ENCODE results near the gene FNDC3B. TPM values are rescaled to one million over a fixed set of nuclear protein-coding genes. Genes with fewer than 3 reads are reported as not detected.

FNDC3B gene
- total and polyA plus RNA-seq, 2 donors (not counting 1 experiment from before 2014, with no cell fraction given), result 1.2 to 9.2 TPM

- 78% methylated on average over 2 of the region's 7 CpGs for WGBS (ENCODE audit: insufficient coverage)
- H3K4me1 Mint-ChIP-seq, result peaks cover 22% of the 10 kb centered on the region
These were observed 26.8 kb downstream of the FNDC3B start for GRCh38 chr3:172065967-172066762.

More at GRCh38 chr3:172065967-172066762, 26.8 kb downstream of the FNDC3B start:
- intact Hi-C loops (cut with micrococcal nuclease), result no loop called here
- TF ChIP-seq EZH2 (IDR thresholded peaks at IDR 0.05; ENCODE audit: borderline replicate concordance, insufficient read depth, low read depth, low read length, poor library complexity, severe bottlenecking), result no peak
- no peak for TF ChIP-seq CTCF (IDR thresholded peaks at IDR 0.05)
- Mint-ChIP-seq H3K27ac (no peak overlapping the region), H3K9me3 (ENCODE audit: insufficient read depth) (no peaks in the 10 kb centered on the region), H3K27me3 (peaks cover 27% of the 10 kb centered on the region), H3K4me3 (no peak overlapping the region)
- no peak overlapping the region for H3K4me3 ChIP-seq (ENCODE audit: control extremely low read depth in 1 of 5, extremely low read depth in 1 of 5, insufficient read depth in 1 of 5, low read depth in 2 of 5, low read length in 4 of 5)
- ChIA-PET POLR2A (no interaction called here), CTCF (no interaction called here)
- H3K4me2 ChIP-seq (replicated peaks; ENCODE audit: low read depth, low read length, poor library complexity, severe bottlenecking), result no peak overlapping the region
- DNase-seq, result no peak
- ATAC-seq (ENCODE audit: low read depth), result no peak
- no peaks in the 10 kb centered on the region for H4K20me1 ChIP-seq (ENCODE audit: control insufficient read depth, insufficient read depth, low read length, poor library complexity, severe bottlenecking)
- no peak overlapping the region for H3K9ac ChIP-seq (ENCODE audit: low read length)
- H3K36me3 ChIP-seq (replicated peaks in 1 of 2; ENCODE audit: control extremely low read depth in 1 of 2, control insufficient read depth in 1 of 2, extremely low read depth in 1 of 2, insufficient read depth in 2 of 2, low read length in 1 of 2), result no peaks in the 10 kb centered on the region
- H3K79me2 ChIP-seq (ENCODE audit: control insufficient read depth, insufficient read depth, low read length), result no peaks in the 10 kb centered on the region
- no peak overlapping the region for H3K27ac ChIP-seq (ENCODE audit: low read length in 2 of 2)
- H3K4me1 ChIP-seq (ENCODE audit: control insufficient read depth in 2 of 2, insufficient read depth in 2 of 2, low read length in 2 of 2), result peaks cover 19 to 23% of the 10 kb centered on the region in 2 donors
- peaks cover 0 to 3% (median 0%) of the 10 kb centered on the region in 3 donors for H3K9me3 ChIP-seq (ENCODE audit: control extremely low read depth in 1 of 3, control insufficient read depth in 2 of 3, insufficient read depth in 1 of 3, low read length in 2 of 3)
- H3K27me3 ChIP-seq (replicated peaks in 1 of 4; ENCODE audit: control extremely low read depth in 1 of 4, control insufficient read depth in 3 of 4, insufficient read depth in 4 of 4, low read length in 3 of 4), result peaks cover 0 to 29% (median 21%) of the 10 kb centered on the region in 4 experiments
- no peak overlapping the region for H2AFZ ChIP-seq (ENCODE audit: insufficient read depth, low read depth, low read length, poor library complexity, severe bottlenecking)

All from B cell (primary cell).